Activated gamma-delta T cell treated with anti-CD3 and anti-CD28 coated beads, Interleukin-2, amount 50 U/mL, for 16 hours (primary cell): ENCODE measurements around the gene FCHO1.

Experiments
- DNase-seq: peaks from one replicate; pipeline ENCODE4 v3.0.0-alpha.2; 2020; ENCODE audit warnings: low read depth

The FCHO1 gene, protein sequence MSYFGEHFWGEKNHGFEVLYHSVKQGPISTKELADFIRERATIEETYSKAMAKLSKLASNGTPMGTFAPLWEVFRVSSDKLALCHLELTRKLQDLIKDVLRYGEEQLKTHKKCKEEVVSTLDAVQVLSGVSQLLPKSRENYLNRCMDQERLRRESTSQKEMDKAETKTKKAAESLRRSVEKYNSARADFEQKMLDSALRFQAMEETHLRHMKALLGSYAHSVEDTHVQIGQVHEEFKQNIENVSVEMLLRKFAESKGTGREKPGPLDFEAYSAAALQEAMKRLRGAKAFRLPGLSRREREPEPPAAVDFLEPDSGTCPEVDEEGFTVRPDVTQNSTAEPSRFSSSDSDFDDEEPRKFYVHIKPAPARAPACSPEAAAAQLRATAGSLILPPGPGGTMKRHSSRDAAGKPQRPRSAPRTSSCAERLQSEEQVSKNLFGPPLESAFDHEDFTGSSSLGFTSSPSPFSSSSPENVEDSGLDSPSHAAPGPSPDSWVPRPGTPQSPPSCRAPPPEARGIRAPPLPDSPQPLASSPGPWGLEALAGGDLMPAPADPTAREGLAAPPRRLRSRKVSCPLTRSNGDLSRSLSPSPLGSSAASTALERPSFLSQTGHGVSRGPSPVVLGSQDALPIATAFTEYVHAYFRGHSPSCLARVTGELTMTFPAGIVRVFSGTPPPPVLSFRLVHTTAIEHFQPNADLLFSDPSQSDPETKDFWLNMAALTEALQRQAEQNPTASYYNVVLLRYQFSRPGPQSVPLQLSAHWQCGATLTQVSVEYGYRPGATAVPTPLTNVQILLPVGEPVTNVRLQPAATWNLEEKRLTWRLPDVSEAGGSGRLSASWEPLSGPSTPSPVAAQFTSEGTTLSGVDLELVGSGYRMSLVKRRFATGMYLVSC

DNA sequence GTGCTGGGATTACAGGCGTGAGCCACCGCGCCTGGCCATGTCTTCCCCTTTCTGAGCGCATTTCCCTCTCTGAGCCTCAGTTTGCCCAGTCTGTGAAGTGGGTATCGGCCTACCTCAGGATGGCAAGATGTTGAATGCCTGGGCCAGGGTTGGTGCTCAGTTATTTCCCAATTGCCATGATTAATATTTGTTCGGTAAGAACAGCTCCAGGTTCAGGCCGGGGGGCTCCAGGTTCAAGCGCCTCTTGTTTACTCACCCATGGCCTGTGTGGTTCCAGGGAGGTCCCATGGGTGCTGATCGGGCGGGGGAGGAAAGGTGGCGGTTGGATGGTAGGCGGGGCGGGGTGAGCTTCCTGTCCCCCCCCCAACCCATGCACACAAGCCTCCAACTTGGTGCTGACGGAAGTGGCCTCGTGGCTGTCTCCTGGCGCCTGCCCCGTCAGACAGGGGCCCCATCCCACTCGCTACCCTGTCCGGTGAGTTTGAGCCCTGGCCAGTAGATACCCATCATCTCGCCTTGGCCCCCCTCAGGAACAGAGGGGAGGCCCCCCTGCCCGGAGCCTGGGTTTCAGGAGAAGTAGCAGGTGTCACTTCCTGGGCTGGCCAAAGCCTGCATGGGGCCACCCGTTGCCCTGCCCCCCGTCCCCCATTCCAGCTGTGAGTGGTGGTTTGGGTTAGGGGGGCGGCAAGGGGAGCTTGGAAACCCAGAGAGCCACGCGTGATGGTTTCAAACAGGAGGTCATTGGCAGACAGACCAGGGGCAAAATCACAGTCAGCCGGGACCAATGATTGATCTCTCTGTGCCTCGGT is at the start of gene FCHO1:
Gene FCHO1 (plus strand): TSS at position 375 of the 809 bp plus-strand sequence. CDS start 3,688 bp downstream, outside the sequence.
- peak; percentile 83 for DNase-seq

DNA sequence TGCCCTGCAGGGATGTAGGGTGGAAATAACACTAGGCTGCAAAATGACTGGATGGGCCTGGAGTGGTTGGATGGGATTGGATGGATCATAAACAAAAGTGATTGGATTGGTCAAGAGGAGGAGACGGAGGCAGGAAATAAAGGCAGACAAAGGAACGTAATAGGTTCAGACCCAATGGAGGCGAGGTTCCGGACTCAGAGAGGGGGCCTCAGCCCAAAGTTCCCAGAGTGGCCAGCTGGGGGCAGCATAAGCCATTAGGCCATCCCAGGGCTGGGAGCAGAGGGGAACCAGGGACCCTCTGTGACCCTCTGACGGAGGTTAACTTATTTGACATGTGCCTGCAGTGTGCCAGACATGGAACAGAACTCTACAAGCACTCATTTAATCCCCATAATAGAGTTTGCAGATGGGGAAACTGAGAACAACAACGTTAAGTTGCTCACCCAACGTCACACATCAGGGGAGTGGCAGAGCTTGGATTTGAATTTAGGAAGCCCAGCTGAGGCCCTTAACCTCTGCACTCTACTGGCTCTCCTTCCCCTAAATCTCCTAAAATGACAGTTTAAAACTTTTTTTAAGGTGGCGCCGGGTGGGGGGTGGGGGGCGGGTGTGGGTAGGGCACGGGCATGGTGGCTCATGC is 47.3 kb upstream of the FCHO1 start:
- DNase-seq, result peak; percentile 65

DNA sequence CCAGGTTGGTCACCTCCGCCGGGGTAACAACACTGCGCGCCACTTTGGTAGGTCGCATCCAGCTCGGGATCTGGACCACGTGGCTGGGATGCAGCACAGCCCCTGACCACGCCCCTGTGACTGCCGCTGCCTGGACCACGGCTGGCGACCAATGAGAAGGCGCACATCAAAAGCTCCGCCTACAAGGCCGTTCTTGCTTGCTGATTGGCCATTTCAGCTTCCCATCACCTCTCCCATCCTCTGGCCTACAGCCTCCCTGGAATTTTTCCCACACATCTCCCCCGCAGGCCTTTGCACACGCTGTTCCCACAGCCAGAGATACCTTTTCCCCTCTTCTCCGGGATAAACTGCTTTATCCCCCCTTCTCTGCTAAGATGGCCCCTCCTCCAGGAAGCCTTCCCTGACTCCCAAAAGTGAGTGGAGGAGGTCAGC is 44.5 kb upstream of the FCHO1 start:
- no peak for DNase-seq

DNA sequence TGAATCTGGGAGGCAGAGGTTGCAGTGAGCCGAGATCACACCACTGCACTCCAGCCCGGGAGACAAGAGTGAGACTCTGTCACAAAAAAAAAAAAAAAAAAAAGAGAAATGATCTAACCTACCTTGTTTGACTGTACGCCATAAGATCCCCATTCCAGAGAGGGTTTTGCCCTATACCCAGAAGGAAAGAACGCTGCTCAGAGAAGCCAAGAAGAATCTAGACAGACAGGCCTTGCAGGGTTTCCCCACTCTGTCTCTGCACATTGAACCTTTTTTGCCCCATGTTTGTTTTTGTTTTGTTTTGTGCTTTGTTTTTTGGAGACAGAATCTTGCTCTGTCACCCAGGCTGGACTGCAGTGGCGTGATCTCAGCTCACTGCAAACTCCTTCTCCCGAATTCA is 39.4 kb upstream of the FCHO1 start:
- no peak for DNase-seq

DNA sequence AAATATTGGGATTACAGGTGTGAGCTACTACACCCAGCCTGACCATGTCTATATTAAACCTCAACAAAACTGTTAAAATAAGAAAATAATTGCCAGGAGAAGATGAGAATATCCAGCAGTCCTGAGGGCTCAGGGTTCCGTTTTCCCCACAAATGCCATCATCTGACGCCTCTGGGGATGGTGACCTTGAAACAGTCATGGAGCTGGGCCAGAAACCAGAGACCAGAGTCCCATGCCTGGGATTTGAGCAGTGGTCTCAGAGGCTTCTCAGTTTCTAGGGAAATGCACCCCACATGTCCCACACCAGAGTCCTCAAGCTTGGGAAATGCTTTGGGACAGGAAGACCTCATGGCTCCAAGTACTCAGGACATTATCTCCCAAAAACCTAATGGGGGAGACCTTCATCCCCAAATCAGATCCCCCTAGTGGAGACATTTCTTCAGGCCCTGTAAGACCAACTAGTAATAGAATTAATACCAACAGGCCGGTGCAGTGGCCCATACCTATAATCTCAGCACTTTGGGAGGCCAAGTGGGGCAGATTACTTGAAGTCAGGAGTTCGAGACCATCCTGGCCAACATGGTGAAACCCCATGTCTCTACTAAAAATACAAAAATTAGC is 34.9 kb upstream of the FCHO1 start:
- DNase-seq, result no peak

DNA sequence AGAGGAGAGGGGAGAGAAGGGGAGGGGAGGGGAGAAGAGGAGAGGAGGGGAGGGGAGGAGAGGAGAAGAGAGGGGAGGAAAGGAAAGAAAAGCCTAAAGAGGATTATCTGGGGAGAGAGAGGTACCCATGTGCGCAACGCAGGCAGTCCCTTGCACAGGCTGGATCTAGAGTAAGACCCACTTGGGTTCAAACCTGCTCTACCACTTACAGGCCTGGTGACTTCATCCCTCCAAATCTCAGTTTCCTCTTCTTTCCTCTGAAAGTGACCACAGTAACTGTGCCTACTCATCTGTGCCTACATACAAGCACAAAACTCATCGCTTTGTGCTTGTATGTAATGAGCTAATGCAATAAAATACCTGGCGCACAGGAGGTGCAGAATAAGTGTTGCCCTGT is 32.7 kb upstream of the FCHO1 start:
- no peak for DNase-seq

DNA sequence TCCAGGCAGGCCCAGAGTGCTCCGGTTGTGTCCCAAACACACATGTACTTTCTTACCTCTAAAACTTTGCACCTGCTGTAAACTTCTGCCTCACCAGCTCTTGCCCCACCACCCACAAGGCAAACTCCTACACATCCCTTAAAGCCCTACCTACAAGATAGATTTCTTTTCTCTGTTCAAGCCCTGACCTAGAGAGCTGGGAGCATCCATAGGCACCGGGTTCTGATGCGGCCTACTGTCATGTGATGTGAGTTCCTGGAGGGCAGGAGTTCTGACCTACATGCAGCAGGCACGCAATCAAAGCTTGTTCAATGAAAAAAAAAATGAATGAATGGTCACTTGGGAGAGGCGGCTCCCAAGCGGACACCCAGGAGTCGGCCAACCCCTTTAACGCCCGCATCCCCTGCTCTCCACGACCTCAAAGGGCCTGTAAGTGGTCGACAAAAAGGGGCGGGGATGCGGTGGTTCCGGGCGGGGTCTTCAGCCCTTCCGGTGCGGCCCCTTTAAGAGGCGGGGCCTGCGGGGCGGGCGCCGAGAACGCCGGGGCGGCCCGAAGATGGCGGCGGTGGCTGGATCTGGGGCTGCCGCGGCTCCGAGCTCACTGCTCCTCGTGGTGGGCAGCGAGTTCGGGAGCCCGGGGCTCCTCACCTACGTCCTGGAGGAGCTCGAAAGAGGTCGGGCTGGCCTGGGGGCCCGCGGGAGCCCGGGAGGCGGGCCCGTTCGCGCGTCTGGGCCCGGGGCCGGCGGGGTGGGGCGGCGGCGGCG is 32.1 kb upstream of the FCHO1 start, which contains the start of gene MAP1S:
Gene MAP1S (plus strand): TSS at position 534 of the 765 bp plus-strand sequence. CDS start 23 bp downstream, at position 557.
- peak; percentile 39 for DNase-seq

DNA sequence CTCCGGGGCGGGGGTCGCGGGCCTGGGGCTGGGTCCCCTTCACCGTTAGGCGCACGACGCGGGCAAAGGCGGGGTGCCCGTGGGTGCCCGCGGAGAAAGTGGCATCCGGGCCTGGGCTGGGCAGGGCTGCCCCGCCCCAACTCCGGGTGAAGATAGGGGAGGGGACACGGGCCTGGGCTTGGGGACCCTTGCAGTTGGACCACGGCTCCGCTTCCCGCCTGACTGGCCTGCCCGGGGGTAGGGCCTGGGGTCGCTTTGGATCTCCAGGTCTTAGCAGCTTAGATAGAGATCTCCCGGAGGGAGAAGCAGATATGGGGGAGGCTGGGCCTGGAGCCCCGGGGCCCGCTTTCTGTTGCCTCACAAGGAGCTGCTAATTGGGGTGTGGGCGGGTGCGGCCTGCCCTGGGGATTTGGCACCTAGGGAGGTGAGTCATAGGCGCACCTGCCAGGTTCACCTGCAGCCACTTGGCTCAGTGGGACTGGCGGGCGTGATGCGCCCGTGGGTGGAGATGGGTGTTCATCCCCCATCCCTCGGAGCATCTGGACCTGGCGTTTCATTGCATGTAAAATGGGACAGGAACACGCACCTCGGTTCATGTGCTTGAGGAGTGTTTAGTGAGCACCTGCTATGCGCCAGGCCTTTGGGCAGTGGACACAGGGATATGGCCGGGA is 31.4 kb upstream of the FCHO1 start:
- DNase-seq, result no peak

DNA sequence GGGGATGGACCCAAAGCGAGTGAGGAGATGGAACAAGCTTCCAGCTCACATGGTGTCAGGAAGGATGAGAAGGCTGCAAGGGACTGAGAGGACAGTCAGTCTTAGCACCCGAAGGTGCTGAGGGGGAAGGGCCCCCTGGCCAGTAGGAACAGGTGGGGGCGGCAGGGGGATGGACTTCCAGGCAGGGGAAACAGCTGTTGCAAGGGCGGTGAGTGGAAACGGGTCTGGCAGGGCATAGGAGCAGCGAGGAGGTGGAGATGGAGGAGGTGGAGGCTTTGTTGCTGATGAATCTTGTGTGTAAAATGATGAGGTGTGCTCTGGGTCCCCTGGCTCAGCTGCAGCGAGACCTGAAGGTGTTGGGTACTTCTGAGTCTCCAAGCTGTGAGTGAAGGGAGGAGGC is 30.8 kb upstream of the FCHO1 start:
- DNase-seq, result no peak

DNA sequence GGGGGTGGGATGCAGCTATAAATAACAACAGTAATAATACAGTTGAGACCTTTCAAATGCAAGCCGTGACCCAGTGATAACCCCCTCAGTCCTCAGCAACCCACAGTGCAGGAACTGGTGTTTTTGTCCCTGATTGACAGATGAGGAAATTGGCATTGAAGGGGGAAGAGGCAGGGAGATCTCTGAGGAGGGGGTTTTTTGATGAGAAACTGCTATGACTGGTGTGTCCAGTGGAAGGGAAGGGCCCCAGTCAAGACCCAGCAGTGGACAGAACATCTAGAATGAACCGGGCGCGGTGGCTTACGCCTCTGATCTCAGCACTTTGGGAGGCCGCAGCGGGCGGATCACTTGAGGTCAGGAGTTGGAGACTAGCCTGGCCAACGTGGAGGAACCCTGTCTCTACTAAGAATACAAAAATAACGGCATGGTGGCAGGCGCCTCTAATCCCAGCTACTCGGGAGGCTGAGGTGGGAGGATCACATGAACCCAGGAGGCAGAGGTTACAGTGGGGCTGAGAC is 30.1 kb upstream of the FCHO1 start:
- DNase-seq, result no peak

DNA sequence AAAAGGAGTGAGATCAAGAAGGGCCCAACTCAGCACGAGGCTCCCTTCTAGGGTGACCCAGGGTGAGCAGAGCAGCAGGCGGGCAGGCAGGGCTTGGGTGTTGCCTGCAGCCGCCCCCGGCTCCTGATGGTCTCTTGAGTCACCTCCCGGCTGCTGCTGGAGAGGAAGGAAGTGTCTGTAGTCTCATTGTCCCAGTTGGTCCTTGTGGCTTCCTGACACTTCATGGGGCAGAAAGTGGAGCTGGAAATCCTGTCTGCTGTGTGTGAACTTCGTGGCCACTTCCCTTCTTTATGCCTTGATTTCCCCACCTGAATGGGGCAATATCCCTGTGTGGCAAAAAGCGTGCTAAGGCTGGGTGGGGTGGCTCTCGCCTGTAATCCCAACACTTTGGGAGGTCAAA is 29.5 kb upstream of the FCHO1 start:
- DNase-seq, result no peak

DNA sequence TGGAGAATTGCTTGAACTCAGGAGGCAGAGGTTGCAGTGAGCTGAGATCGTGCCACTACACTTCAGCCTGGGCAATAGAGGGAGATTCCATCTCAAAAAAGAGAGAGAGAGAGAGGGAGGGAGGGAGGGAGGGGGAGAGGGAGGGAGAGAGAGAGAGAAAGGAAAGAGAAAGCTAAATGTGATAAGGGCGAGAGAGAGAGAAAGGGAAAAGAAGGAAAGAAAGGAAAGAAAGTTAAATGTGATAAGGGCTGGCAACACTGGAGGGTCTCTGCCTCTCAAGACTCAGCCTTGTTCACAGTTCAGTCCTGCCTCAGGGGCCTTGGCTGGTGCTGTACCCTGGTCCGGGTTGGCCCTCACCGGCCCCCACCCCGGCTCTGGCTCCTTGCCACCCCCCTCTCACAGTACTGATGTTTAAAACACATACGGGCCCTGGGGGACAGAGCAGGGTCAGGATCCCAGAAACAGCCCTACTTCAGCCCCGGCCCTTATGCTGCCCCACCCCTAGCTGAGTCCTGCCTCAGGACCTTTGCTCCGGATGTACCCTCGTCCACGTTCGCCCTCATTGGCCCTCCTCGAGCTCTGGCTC is 28.5 kb upstream of the FCHO1 start:
- no peak for DNase-seq

DNA sequence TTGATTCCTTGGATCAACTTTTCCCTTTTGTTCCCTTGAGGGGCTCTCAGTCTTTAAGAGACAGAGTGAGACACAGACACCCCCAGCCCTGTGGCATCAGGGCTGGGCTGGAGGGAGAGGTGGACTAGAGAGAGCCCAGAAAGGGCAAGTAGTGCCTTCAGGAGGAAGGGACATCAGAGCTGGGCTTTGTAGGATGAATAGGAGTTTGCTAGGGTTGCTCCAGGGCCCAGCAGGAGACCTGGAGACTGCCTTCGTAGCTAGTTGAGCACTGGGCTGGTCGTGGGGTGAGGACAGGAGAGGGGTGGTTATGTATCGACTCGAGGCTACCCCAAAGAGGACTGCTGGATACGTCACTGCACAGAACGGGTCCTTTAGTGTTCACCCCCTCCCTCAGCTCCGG is 26.6 kb upstream of the FCHO1 start:
- no peak for DNase-seq

DNA sequence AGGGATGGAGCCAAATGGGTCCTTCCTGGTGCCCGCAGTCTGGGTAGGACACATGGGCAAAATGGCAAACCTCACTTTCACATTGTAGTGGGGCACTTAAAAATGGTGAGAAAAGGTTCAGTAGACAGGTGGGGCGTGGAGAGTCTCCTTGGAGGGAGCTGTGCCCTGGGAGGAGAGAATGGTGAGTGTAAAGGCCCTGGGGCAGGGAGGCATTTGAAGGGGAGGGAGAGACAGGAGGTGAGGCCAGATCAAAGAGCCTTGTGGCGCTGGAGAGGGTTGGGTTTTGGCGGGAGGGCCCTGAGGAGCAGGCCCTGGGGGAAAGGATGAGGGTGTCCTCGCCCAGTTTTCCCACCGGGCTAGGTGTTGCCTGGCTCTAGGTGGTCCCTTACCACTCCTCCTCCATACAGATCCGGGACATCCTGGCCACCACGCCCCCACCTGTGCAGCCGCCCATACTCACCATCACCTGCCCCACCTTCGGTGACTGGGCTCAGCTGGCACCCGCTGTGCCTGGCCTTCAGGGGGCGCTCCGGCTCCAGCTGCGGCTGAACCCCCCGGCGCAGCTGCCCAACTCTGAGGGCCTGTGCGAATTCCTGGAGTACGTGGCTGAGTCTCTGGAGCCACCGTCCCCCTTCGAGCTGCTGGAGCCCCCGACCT is 25.7 kb upstream of the FCHO1 start:
- no peak for DNase-seq

DNA sequence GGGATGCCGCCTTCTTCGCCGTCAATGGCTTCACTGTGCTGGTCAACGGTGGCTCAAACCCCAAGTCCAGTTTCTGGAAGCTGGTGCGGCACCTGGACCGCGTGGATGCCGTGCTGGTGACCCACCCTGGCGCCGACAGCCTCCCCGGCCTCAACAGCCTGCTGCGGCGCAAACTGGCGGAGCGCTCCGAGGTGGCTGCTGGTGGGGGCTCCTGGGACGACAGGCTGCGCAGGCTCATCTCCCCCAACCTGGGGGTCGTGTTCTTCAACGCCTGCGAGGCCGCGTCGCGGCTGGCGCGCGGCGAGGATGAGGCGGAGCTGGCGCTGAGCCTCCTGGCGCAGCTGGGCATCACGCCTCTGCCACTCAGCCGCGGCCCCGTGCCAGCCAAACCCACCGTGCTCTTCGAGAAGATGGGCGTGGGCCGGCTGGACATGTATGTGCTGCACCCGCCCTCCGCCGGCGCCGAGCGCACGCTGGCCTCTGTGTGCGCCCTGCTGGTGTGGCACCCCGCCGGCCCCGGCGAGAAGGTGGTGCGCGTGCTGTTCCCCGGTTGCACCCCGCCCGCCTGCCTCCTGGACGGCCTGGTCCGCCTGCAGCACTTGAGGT is 25.0 kb upstream of the FCHO1 start:
- DNase-seq, result no peak

DNA sequence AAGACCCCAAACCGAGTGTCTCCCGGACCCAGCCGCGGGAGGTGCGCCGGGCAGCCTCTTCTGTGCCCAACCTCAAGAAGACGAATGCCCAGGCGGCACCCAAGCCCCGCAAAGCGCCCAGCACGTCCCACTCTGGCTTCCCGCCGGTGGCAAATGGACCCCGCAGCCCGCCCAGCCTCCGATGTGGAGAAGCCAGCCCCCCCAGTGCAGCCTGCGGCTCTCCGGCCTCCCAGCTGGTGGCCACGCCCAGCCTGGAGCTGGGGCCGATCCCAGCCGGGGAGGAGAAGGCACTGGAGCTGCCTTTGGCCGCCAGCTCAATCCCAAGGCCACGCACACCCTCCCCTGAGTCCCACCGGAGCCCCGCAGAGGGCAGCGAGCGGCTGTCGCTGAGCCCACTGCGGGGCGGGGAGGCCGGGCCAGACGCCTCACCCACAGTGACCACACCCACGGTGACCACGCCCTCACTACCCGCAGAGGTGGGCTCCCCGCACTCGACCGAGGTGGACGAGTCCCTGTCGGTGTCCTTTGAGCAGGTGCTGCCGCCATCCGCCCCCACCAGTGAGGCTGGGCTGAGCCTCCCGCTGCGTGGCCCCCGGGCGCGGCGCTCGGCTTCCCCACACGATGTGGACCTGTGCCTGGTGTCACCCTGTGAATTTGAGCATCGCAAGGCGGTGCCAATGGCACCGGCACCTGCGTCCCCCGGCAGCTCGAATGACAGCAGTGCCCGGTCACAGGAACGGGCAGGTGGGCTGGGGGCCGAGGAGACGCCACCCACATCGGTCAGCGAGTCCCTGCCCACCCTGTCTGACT is 24.1 kb upstream of the FCHO1 start:
- DNase-seq, result no peak

DNA sequence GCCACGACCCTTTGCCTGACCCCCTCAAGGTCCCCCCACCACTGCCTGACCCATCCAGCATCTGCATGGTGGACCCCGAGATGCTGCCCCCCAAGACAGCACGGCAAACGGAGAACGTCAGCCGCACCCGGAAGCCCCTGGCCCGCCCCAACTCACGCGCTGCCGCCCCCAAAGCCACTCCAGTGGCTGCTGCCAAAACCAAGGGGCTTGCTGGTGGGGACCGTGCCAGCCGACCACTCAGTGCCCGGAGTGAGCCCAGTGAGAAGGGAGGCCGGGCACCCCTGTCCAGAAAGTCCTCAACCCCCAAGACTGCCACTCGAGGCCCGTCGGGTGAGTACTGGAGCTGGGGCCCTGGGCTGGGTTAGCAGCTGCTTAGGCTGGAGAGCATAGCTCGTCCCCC is 23.4 kb upstream of the FCHO1 start:
- no peak for DNase-seq
